Sciatic nerve (tissue), 2 donors: Measurements from ENCODE around the gene PIGP. TPM values are rescaled to one million over a fixed set of nuclear protein-coding genes. Genes with fewer than 3 reads are reported as not detected.
A peak's percentile ranks its signal among the peaks of the same experiment; 100 is the strongest.

ENCODE experiments used
- ATAC-seq: fragments of 200-7000 bp; cut with Tn5 transposase; one replicate; pipeline ENCODE4 v1.9.1; 2020; ENCODE audit warnings: mild to moderate bottlenecking, moderate library complexity
- DNase-seq: peaks from one replicate; pipeline ENCODE4 v3.0.0-alpha.2; 2020; ENCODE audit warnings: low spot score
- intact Hi-C: fragments of 100-400 bp; cut with DNase I; formaldehyde crosslinking; loops from one replicate; pipeline ENCODE4 v1.14.2; 2022
- total RNA-seq: library from RNA; stranded (reverse); fragmentation: NEBNext Ultra II Directional; extraction: Animal tissue kit (Norgen Biotek cat#: 25700); gene quantifications from one replicate; pipeline ENCODE4 v1.2.1, GENCODE V29; 2021
- donor health status: DM: no; HTN: no; CAD: no.
- donor health status: DM: no; HTN: no; CAD: no.

PIGP gene
- total RNA-seq, 1 donor from 2014 or later: 34.5 TPM

GRCh38 chr21:37079211-37079824 is 6.4 kb upstream of the PIGP start:
- intact Hi-C loops: no loop called here
- ATAC-seq (no peak), DNase-seq (no peak)

DNA sequence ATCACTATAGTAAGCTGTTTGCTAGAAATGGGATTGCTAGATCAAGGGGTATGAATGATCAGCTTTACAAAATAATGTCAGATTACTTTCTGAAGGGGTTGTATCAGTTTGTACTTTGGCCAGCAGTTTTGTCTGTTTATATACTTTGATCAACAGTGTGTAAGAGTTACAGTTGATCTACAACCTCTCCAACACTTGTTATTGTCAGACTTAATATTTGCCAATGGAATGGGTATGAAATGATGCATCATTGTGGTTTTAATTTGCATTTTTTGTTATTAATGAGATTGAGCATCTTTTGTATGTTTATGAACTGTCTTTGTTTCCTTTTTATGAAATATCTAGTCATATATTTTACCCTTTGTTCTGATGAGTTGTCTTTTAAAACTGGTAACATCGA is 4.5 kb upstream of the PIGP start:
- intact Hi-C loops: no loop called here
- DNase-seq: no peak
- ATAC-seq: no peak

DNA sequence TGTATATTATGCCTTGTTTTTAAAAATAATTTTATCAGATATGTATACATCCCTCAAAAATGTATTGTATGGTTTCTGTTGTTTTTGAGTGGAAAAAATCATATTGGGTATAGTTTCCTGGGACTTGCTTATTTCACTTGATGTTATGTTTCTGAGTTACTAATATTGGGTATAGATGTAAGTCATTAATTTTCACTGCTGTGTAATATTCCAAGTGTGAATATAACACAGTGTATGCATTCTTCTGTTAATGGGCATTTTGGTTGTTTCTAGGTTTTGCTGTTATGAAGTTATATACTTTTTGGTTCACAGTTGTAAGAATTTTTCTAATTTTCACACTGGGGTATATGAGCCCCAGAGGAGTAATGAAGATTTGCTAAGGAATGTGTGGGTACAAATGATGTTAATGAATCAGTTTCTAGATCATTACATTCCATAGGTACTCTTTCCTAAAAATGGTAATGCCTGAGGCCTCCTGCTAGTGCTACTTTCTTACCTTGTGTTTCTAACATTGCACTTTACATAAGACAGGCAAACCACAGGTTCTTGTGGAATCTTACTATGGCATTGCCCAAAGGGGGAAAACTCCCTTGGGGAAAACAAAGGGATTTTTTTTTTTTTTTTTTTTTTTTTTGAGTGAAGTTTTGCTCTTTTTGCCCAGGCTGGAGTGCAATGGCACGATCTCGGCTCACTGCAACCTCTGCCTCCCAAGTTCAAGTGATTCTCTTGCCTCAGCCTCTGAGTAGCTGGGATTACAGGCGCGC is 3.4 kb upstream of the PIGP start:
- no peak for ATAC-seq
- intact Hi-C loops: no loop called here
- DNase-seq: no peak

GRCh38 chr21:37075214-37075770 is 2.4 kb upstream of the PIGP start:
- intact Hi-C loops: no loop called here
- no peak for DNase-seq
- no peak for ATAC-seq

DNA sequence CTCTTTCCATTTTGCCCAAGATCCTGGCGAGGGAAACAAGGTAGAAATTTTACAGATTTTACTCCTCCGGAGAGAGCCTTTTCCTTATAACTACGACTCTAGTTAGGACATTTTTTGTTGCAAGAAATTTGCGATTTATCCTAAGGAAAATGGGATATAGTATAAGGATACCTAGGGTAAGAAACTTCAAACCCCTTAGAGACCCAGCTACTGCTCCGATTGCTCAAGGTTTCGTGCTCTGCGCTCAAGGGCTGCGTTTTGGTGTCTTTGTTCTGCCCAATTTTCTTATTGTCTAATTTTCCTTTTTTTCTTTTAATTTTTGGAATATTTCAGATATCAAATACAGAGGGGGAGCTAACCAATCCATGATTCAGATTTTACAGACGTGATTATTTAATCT is 1.7 kb upstream of the PIGP start:
- DNase-seq (no peak), ATAC-seq (no peak)
- intact Hi-C loops: loop anchor here (5.0 kb wide), 1 partner anchor 82 kb away; no protein-coding TSS in a partner anchor

DNA sequence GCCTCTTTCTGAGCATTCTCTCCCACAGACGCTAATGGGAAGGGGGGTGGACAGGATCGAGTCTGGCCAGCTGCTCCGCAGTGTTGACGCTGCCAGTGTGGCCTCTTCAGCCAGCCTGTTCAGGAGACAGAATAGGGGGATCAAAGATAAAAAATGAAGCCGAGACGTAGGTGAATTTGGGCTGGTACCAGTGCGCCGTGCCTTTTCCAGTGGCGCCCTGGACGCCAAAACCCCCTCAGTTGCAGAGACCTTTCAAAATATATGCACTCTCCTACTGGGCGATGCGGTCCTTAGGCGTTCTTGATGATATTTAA is 1.3 kb upstream of the PIGP start:
- no peak for DNase-seq
- intact Hi-C loops: loop anchor here (5.0 kb wide), 1 partner anchor 82 kb away; no protein-coding TSS in a partner anchor
- no peak for ATAC-seq

- peak; percentile 27 for ATAC-seq
- intact Hi-C loops: loop anchor here (5.0 kb wide), 1 partner anchor 81 kb away; no protein-coding TSS in a partner anchor
- peak; percentile 79 for DNase-seq
These were observed 736 bp upstream of the PIGP start for GRCh38 chr21:37073417-37074196.

DNA sequence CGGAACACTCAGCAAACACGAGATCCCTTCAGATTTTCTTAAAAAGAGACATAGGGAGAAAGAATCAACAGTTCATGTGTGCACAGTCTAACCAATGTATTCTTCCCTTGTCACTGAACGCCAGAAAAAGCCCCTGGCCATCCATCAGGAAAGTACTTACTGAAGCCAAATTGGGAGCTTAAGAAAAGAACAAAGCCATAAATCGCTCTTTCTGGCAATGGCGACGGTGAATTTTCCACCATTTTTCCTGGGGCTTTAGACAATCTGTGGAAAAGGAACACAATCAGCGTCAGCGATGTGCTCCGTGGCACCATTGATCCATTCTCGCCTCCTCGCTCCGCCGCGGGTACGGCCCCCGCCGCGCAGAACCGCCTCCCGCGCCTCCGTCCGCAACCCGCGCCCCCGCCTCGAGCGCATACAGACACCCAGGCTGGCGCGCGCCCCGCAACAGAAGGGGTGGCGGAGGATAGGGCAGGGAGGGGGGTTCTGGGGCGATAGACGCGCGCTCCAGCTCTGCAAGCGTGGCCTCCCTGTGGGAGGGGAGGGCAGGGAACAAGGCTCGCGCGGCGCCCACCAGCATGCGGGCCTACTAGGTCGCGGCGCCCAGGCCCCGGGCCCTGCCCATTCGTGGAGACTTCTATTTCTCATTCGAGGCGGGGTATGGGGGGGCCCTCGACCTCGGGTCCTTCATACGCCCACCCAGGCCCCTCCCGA is 440 bp downstream of the PIGP start:
- intact Hi-C loops: loop anchor here (5.0 kb wide), 1 partner anchor 80 kb away; no protein-coding TSS in a partner anchor
- no peak for DNase-seq
- peak; percentile 81 for ATAC-seq

GRCh38 chr21:37071561-37072273 is 1.2 kb downstream of the PIGP start:
- intact Hi-C loops: loop anchor here (5.0 kb wide), 1 partner anchor 79 kb away; no protein-coding TSS in a partner anchor
- DNase-seq: peak; percentile 78

DNA sequence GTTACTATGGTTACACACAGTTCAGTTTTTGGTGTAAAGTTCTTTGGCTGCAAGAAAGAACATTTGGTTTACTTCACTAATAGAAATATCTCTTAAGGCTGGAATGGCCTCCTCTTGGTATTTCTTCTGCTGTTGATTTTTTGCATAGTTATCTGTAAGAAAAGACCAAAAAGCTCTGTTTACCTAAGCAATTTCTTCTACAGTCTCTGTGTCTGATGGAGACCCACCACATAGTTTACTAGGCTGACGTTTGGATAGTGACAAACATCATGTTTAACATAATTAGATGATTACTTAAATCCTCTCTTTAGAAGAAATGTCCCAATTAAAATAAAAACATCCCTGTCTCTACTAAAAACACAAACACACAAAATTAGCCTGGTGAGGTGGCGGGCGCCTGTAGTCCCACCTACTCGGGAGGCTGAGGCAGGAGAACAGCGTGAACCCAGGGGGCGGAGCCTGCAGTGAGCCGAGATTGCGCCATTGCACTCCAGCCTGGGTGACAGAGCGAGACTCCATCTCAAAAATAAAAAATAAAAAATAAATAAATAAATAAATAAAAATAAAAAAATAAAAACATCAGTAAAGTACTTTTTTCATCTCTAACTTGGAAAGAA is 7.2 kb downstream of the PIGP start:
- no peak for DNase-seq
- intact Hi-C loops: no loop called here
- ATAC-seq: no peak

More at GRCh38 chr21:37071561-37072273, 1.2 kb downstream of the PIGP start:
- ATAC-seq: peak; percentile 78

GRCh38 chr21:37064841-37065240 is 8.0 kb downstream of the PIGP start:
- intact Hi-C loops: no loop called here
- no peak for ATAC-seq
- DNase-seq: no peak

GRCh38 chr21:37063433-37063832 is 9.4 kb downstream of the PIGP start:
- DNase-seq (no peak), ATAC-seq (no peak)
- intact Hi-C loops: no loop called here

GRCh38 chr21:37062593-37062935 is 10.3 kb downstream of the PIGP start:
- intact Hi-C loops: no loop called here
- ATAC-seq (no peak), DNase-seq (no peak)

- DNase-seq (no peak), ATAC-seq (peak; percentile 75)
- intact Hi-C loops: no loop called here
These were observed 10.8 kb downstream of the PIGP start for GRCh38 chr21:37061926-37062592.

- intact Hi-C loops: no loop called here
- no peak for DNase-seq
- ATAC-seq: peak; percentile 96
These were observed 12.6 kb downstream of the PIGP start for GRCh38 chr21:37060296-37060695.

DNA sequence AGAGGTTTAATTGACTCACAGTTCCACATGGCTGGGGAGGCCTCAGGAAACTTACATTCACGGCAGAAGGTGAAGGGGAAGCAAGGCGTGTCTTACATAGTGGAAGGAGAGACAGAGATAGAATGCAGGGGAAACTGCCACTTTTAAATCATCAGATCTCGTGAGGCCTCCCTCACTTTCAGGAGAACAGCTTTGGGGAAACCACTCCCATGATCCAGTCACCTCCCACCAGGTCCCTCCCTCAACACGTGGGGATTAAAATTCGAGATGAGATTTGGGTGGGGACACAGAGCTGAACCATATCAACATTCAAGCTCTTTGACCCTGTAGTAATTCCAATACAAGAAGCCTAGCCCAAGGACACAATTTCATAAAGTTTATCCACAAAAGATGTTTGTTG is 13.7 kb downstream of the PIGP start:
- intact Hi-C loops: no loop called here
- ATAC-seq (no peak), DNase-seq (no peak)

GRCh38 chr21:37058261-37058660 is 14.6 kb downstream of the PIGP start:
- intact Hi-C loops: no loop called here
- DNase-seq: no peak
- ATAC-seq: no peak

DNA sequence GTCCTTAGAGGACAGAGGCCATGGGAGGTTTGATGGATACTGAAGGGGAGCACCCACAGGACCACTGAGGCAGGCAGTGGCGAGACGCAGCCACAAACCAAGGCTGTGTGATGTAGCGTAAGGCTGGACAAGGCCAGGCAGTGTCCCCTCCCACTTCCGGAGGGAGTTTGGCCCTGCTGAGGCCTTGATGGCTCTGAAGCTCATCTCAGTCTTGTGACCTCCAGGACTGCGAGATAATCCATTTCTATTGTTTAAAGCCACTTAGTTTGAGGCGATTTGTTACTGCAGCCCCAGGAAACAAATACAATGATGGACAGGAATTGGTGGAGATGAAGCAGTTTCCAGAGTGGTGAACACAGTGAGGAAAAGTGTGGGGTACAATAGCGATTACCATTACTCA is 15.3 kb downstream of the PIGP start:
- ATAC-seq (no peak), DNase-seq (no peak)
- intact Hi-C loops: no loop called here
